Activated CD8-positive, alpha-beta T cell treated with anti-CD3 and anti-CD28 coated beads, Interleukin-2, amount 10 ng/mL, durations not matched to agents 7 days and 5 days (primary cell): ENCODE measurements around the gene DTD2. TPM values are rescaled to one million over a fixed set of nuclear protein-coding genes. Genes with fewer than 3 reads are reported as not detected.
"Not testable (repeated sequence)": the region's sequence is repeated elsewhere in the genome, so short reads cannot be mapped to it uniquely, and the experiment has no call there.

ENCODE experiments used
- ATAC-seq: fragments of 150-1000 bp; cut with Tn5 transposase; one replicate; pipeline ENCODE4 v1.10.0; 2021; ENCODE audit warnings: moderate library complexity
- CTCF ChIA-PET: fragments of 350-600 bp; sonication (Branson Sonifier 250); formaldehyde crosslinking; loops from one replicate; lab custom pipeline; 2021; ENCODE audit warnings: antibody characterized with exemption; lab: Charles Lee
- POLR2A ChIA-PET: fragments of 350-600 bp; sonication (Branson Sonifier 250); formaldehyde crosslinking; loops from one replicate; lab custom pipeline; 2021; ENCODE audit warnings: antibody characterized with exemption; lab: Charles Lee
- DNase-seq: peaks from one replicate; pipeline ENCODE4 v3.0.0-alpha.2; 2020
- H3K27ac Mint-ChIP-seq: one replicate; pipeline ENCODE4 v1.8.0; 2021; ENCODE audit warnings: mild to moderate bottlenecking, mixed read lengths
- H3K27me3 Mint-ChIP-seq: one replicate; pipeline ENCODE4 v1.8.0; 2021; ENCODE audit warnings: low read depth, mixed read lengths
- H3K36me3 Mint-ChIP-seq: one replicate; pipeline ENCODE4 v1.8.0; 2021; ENCODE audit warnings: low read depth, mixed read lengths
- H3K4me1 Mint-ChIP-seq: one replicate; pipeline ENCODE4 v1.8.0; 2021; ENCODE audit warnings: low read depth, mixed read lengths
- H3K4me3 Mint-ChIP-seq: one replicate; pipeline ENCODE4 v1.8.0; 2021; ENCODE audit warnings: mild to moderate bottlenecking, mixed read lengths
- H3K9me3 Mint-ChIP-seq: one replicate; pipeline ENCODE4 v1.8.0; 2022; ENCODE audit warnings: mixed read lengths; ENCODE audit not compliant: insufficient read depth
- total RNA-seq, 2 experiments: library from RNA; stranded (reverse); gene quantifications; one replicate each; pipeline ENCODE4 v1.2.3, GENCODE V29; 2021

The DTD2 gene
- total RNA-seq, 2 experiments from 2014 or later: 15.7 to 17.7 TPM

DNA sequence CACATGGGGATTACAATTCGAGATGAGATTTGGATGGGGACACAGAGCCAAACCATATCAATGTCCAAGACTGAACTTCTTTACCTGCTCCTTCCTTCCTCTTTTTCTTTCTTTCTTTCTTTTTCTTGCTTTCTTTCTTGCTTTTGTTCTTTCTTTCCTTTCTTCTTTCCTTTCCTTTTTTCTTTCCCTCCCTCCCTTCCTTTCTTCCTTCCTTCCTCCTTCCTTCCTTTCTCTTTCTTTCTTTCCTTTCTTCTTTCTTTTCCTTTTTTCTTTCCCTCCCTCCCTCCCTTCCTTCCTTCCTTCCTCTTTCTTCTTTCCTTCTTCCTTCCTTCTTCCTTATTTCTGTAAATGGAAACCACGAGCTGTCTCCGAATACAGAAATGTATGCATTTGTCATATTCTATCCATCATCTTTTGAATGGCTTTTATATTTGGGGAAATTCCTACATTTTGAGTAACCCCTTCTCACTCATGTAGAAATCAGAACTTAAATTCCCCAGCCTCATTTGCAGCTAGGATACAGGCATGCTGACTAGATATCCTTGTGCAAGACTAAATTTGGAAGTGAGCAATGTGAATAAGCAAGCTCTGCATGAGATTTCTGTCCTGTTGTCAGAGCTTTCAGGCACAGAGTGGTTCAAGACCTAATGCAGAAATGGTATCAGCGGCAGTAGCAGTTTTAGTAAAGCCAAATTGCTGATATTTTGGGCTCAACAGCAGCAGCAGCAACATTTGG is 19.0 kb upstream of the DTD2 start:
- ATAC-seq (no peak), DNase-seq (no peak)
- Mint-ChIP-seq H3K27me3 (peaks cover 7% of the 10 kb centered on the region), H3K4me3 (no peak overlapping the region), H3K9me3 (no peaks in the 10 kb centered on the region), H3K27ac (no peak overlapping the region), H3K4me1 (no peaks in the 10 kb centered on the region), H3K36me3 (no peaks in the 10 kb centered on the region)
- ChIA-PET CTCF (no interaction called here), POLR2A (no interaction called here)

DNA sequence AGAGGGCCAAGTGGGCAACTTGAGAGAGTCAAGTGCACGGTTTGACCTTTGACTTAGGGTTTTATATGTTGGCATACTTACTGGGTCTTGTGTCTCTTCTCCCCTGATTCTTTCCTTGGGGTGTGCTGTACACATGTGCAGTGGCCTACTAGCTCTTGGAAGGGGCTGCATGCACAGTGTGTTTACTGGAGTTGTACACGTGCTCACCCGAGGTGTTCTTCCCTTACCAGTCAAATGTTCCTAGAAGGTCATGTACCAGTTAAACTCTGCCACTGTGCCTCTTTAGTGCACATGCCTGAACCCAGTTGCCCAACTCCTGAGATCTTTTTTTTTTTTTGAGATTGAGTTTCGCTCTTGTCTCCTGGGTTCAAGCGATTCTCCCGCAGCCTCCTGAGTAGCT is 9.2 kb upstream of the DTD2 start:
- Mint-ChIP-seq H3K27ac (no peak overlapping the region), H3K27me3 (no peaks in the 10 kb centered on the region), H3K4me1 (no peaks in the 10 kb centered on the region), H3K9me3 (no peaks in the 10 kb centered on the region), H3K36me3 (no peaks in the 10 kb centered on the region), H3K4me3 (no peak overlapping the region)
- no peak for DNase-seq
- POLR2A ChIA-PET: no interaction called here
- ATAC-seq: no peak
- CTCF ChIA-PET: no interaction called here

DNA sequence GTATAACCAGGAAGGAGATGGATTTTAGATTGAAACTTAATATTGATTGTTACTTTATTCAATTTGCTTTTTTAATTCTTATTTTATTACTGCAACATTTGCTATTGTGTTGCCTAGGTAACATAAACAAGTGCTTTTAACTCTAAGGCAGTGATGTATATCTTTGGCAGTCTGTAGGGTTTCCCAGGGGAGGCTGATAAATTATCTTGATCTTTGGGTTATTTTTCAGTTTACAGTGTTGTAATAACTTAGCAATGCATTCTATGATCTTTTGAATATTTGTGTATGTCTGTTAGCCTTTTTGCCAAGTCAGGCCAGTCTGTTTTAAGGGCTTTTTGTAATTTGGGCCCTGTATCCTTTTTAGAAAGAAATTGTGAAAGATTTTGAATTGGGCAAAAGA is 7.8 kb upstream of the DTD2 start:
- DNase-seq (no peak), ATAC-seq (no peak)
- POLR2A ChIA-PET: no interaction called here
- no peaks in the 10 kb centered on the region for H3K36me3 Mint-ChIP-seq
- CTCF ChIA-PET: no interaction called here
- H3K27ac Mint-ChIP-seq: no peak overlapping the region
- H3K27me3 Mint-ChIP-seq: peaks cover 5% of the 10 kb centered on the region
- no peaks in the 10 kb centered on the region for H3K4me1 Mint-ChIP-seq
- H3K4me3 Mint-ChIP-seq: no peak overlapping the region
- H3K9me3 Mint-ChIP-seq: no peaks in the 10 kb centered on the region

DNA sequence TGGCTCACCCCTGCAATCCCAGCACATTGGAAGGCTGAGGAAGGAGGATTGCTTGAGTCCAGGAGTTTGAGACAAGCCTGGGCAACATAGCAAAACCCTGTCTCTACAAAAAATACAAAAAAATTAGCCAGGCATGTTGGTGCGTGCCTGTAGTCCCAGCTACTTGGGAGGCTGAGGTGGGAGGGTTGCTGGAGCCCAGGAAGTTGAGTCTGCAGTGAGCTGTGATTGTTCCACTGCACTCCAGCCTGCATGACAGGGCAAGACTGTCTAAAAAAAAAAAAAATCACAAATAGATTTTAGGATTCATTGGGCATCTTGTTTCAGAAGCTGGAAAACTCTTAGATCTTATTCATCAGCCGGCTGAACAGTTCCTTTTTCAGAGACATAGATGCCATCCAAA is 5.1 kb upstream of the DTD2 start:
- POLR2A ChIA-PET: interaction anchor here (0.6 to 0.7 kb wide), 2 partner anchors 395 to 608 kb away, joined by 3 read pairs; no protein-coding TSS in a partner anchor

DNA sequence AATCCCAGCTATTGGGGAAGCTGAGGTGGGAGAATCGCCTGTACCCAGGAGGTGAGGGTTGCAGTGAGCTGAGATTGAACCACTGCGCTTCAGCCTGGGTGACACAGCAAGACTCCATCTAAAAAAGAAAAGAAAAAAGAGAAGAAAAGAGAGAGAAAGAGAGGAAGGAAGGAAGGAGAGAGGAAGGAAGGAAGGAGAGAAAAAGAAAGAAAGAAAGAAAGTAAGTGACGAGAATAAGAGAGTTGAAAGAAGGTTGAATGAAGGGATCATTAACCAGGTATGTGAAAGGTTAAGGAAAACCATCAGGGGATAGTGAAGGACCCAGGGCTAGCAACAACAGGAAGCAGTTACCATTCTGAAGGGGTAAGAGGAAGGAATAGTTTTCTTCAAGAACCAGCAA is 4.2 kb upstream of the DTD2 start:
- no peak overlapping the region for H3K27ac Mint-ChIP-seq
- CTCF ChIA-PET: no interaction called here
- H3K4me1 Mint-ChIP-seq: peaks cover 16% of the 10 kb centered on the region
- H3K9me3 Mint-ChIP-seq: no peaks in the 10 kb centered on the region
- DNase-seq: no peak
- no peak overlapping the region for H3K4me3 Mint-ChIP-seq
- ATAC-seq: no peak
- peaks cover 5% of the 10 kb centered on the region for H3K27me3 Mint-ChIP-seq
- no peaks in the 10 kb centered on the region for H3K36me3 Mint-ChIP-seq
- POLR2A ChIA-PET: no interaction called here

More for the DNA sequence above, 5.1 kb upstream of the DTD2 start:
- not testable (repeated sequence) for H3K27ac Mint-ChIP-seq, H3K9me3 Mint-ChIP-seq, DNase-seq, ATAC-seq, H3K36me3 Mint-ChIP-seq, H3K27me3 Mint-ChIP-seq, H3K4me3 Mint-ChIP-seq
- peaks cover 12% of the 10 kb centered on the region for H3K4me1 Mint-ChIP-seq
- CTCF ChIA-PET: interaction anchor here (1.0 kb wide), 1 partner anchor 12 kb away, joined by 3 read pairs; no protein-coding TSS in a partner anchor

DNA sequence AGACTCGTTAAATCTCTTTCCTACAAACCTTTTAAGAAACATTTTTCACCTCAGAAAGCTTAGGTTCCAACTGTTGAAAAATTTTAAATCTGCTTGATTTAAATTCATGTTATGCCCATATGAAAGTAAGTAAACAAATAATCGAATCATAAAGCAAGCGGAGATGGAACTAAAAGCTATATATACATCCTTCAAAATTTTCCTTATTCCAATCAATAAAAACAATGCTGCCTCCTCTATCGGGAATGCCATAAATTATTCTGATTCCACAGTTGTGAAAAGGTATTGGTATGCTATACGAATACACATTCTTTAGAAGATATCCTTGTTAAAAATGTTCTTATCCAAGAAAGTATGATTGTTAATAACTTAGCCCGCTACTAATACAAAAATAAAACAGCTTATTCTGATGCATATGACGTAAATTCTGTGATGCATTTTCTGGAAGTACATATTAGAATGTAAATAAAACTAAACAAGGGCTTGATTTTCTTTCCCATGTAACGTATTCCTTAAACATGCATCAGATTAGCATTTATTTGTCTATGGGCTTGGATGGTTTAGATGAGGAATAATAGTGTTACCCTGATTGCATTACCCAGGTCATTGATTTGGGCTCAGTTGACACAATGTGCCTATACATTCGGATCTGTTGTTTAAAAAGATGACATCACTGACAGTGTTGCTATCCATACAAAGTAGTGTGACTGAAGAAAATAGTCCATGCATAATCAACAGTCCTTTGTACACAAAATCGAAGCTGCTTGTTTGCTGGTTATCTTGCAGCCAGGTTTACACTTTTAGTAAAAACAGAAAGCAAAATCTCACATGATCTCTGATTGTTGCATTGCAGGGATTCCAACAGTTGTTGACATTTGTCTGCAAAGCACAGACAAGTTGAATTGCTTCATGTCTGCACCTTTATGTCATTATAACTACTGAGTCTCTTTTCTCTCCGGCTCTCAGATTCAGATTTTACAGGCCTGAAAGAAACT is 656 bp upstream of the DTD2 start:
- Mint-ChIP-seq H3K4me1 (peaks cover 27% of the 10 kb centered on the region), H3K27me3 (peaks cover 5% of the 10 kb centered on the region), H3K27ac (peak overlapping the region; percentile 98), H3K4me3 (peak overlapping the region; percentile 99), H3K36me3 (no peaks in the 10 kb centered on the region), H3K9me3 (no peaks in the 10 kb centered on the region)
- no peak for DNase-seq
- ATAC-seq: no peak
- ChIA-PET CTCF (interaction anchor here (0.6 to 2.2 kb wide), 9 partner anchors 9 to 800 kb away, joined by 3 to 18 read pairs (median 3); partner anchors contain the start of genes HEATR5A, HECTD1 and NUBPL), POLR2A (interaction anchor here (0.6 to 1.8 kb wide), 8 partner anchors 12 to 1107 kb away, joined by 3 to 17 read pairs (median 3); partner anchors contain the start of genes HEATR5A and NUBPL)

DNA sequence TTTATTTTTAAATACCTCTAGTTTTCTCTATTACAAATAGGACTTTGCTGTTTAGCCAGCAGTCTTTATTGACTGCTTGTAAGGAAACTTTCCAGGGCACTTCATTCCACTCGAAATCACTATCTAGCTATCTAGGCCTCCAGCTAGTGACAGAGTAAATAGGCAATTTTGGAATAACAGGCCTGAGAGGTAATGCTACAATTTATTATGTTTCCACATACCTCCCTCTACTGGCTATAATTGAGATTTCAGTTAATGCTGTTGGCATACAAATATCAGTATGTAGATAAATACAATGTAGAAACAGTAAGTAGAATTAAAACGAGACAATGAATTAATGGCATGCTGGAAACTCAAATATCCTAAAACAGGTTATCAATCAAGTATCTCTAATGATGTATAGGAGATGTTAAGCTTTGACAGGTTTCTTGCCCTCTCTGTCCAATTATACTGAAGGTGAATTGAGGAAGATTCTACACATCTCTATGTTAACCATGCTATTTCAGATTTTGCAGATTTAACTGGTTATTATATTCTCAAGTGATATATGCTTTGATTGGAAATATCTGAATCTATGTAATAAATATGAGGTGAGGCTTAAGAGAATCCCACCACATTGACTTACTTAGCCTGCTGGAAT is 7.2 kb downstream of the DTD2 start:
- DNase-seq (no peak), ATAC-seq (no peak)
- H3K27me3 Mint-ChIP-seq: no peaks in the 10 kb centered on the region
- ChIA-PET POLR2A (interaction anchor here (1.4 kb wide), 1 partner anchor 243 kb away, joined by 3 read pairs; the partner anchor contains the start of gene HECTD1), CTCF (interaction anchor here (0.7 to 3.2 kb wide), 13 partner anchors 7 to 242 kb away, joined by 3 to 15 read pairs (median 5); partner anchors contain the start of genes DTD2 and HEATR5A)
- H3K36me3 Mint-ChIP-seq: peaks cover 20% of the 10 kb centered on the region
- H3K4me3 Mint-ChIP-seq: no peak overlapping the region
- peaks cover 4% of the 10 kb centered on the region for H3K4me1 Mint-ChIP-seq
- H3K27ac Mint-ChIP-seq: no peak overlapping the region
- H3K9me3 Mint-ChIP-seq: no peaks in the 10 kb centered on the region

DNA sequence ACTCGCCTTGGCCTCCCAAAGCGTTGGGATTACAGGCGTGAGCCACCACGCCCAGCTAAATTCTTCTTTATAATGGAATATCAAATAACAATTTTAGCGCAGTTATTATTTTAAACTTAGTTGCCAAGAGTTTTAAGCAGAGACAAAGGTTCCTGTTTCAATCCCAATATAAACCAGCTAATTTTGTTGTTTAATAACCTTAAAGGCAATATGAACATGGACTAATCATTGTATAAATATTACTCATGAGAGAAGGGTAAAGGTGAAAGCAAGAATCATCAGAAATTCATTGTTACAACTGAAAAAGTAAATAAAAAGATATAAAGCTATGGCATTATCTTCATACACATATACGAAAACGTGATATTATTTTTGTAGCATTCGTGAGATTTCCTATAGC is 8.2 kb downstream of the DTD2 start:
- Mint-ChIP-seq H3K9me3 (no peaks in the 10 kb centered on the region), H3K27ac (no peak overlapping the region), H3K36me3 (peaks cover 21% of the 10 kb centered on the region), H3K4me1 (no peaks in the 10 kb centered on the region), H3K27me3 (no peaks in the 10 kb centered on the region), H3K4me3 (no peak overlapping the region)
- ChIA-PET CTCF (interaction anchor here (0.7 to 3.2 kb wide), 12 partner anchors 8 to 241 kb away, joined by 3 to 15 read pairs (median 5); partner anchors contain the start of genes DTD2 and HEATR5A), POLR2A (interaction anchor here (0.6 to 1.4 kb wide), 3 partner anchors 28 to 242 kb away, joined by 3 read pairs; partner anchors contain the start of gene HECTD1)
- DNase-seq (no peak), ATAC-seq (no peak)

DNA sequence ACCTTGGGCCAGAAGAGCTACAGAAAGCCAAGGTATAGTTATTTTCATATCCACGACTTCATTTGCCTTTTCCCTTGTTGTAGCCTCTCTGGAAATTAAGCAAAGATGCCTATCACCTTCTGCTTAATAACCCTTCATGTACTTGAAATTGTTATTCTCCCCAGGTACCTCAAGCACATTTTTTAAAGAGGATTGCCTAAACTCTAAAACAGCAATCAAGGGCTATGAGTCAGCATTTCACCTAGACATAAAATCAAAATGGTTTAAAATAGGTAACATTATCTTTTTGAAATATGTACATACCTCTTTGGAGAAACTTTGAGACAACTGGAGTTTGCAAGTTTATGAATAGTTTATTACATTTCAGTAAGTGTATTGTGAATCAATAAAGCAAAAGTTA is 11.6 kb downstream of the DTD2 start:
- no peak for DNase-seq
- no peak overlapping the region for H3K4me3 Mint-ChIP-seq
- no peaks in the 10 kb centered on the region for H3K27me3 Mint-ChIP-seq
- CTCF ChIA-PET: interaction anchor here (1.3 kb wide), 1 partner anchor 11 kb away, joined by 3 read pairs; no protein-coding TSS in a partner anchor
- H3K4me1 Mint-ChIP-seq: no peaks in the 10 kb centered on the region
- H3K27ac Mint-ChIP-seq: no peak overlapping the region
- no peaks in the 10 kb centered on the region for H3K9me3 Mint-ChIP-seq
- no peak for ATAC-seq
- peaks cover 12% of the 10 kb centered on the region for H3K36me3 Mint-ChIP-seq
- POLR2A ChIA-PET: interaction anchor here (1.3 kb wide), 1 partner anchor 12 kb away, joined by 3 read pairs; the partner anchor contains the start of gene DTD2

DNA sequence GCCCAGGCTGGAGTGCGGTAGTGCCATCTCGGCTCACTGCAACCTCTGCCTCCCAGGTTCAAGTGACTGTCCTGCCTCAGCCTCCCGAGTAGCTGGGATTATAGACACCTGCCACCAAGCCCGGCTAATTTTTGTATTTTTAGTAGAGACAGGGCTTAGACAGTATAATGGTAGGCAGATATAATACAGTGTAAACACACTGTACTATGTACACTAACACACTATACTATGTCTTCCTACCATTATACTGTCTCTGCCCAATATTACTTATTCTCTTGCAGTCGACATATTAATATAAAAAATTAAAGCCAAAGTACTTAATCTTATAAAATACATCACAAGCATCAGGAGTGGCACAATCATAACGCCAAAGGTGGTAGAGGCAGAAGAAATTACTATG is 15.0 kb downstream of the DTD2 start:
- peaks cover 9% of the 10 kb centered on the region for H3K36me3 Mint-ChIP-seq
- no peak overlapping the region for H3K27ac Mint-ChIP-seq
- no peak for DNase-seq
- no peak for ATAC-seq
- ChIA-PET POLR2A (no interaction called here), CTCF (no interaction called here)
- H3K9me3 Mint-ChIP-seq: no peaks in the 10 kb centered on the region
- no peaks in the 10 kb centered on the region for H3K4me1 Mint-ChIP-seq
- no peak overlapping the region for H3K4me3 Mint-ChIP-seq
- no peaks in the 10 kb centered on the region for H3K27me3 Mint-ChIP-seq
